HL-60 (cell line): ENCODE data around the gene B3GALNT2.

ENCODE experiments used
- DNase-seq, 2 experiments: peaks; one replicate each; pipeline ENCODE4 v3.0.0-alpha.2; 2010 to 2020; ENCODE audit warnings: low read depth in 1 of 2, low spot score in 1 of 2
- H3K27ac ChIP-seq: fragments of 250-450 bp; sonication (Bioruptor Pico); replicated peaks from 2 replicates; pipeline ENCODE4 v1.5.1; 2020; ENCODE audit warnings: mild to moderate bottlenecking, moderate library complexity
- H3K27me3 ChIP-seq: fragments of 250-450 bp; sonication (Bioruptor Pico); 2 replicates; pipeline ENCODE4 v1.5.1; 2021; ENCODE audit warnings: mild to moderate bottlenecking, moderate library complexity; ENCODE audit not compliant: insufficient read depth, poor library complexity, severe bottlenecking
- H3K4me3 ChIP-seq: replicated peaks from 2 replicates; pipeline ENCODE4 v1.5.1; 2011; ENCODE audit warnings: mild to moderate bottlenecking, control low read depth, low read length; ENCODE audit not compliant: insufficient read depth
- GABPA ChIP-seq: IDR thresholded peaks from 2 replicates; pipeline ENCODE4 v1.6.1; 2012; ENCODE audit warnings: low read depth
- POLR2AphosphoS5 ChIP-seq: IDR thresholded peaks from 2 replicates; pipeline ENCODE4 v1.6.1; 2012; ENCODE audit warnings: low read depth
- SPI1 ChIP-seq: IDR thresholded peaks from 2 replicates; pipeline ENCODE4 v1.6.1; 2012; ENCODE audit warnings: low read depth, mild to moderate bottlenecking, borderline replicate concordance
- TF ChIP-seq, protein P1 (sequence below): IDR thresholded peaks from 2 replicates; pipeline ENCODE4 v1.6.1; 2012; ENCODE audit warnings: low read depth; ENCODE audit not compliant: insufficient replicate concordance
- TF ChIP-seq, protein P2 (sequence below): IDR thresholded peaks from one replicate; pipeline ENCODE4 v1.5.1; 2011; ENCODE audit warnings: low read length, control low read depth, inconsistent platforms; ENCODE audit not compliant: insufficient read depth

Gene B3GALNT2

DNA sequence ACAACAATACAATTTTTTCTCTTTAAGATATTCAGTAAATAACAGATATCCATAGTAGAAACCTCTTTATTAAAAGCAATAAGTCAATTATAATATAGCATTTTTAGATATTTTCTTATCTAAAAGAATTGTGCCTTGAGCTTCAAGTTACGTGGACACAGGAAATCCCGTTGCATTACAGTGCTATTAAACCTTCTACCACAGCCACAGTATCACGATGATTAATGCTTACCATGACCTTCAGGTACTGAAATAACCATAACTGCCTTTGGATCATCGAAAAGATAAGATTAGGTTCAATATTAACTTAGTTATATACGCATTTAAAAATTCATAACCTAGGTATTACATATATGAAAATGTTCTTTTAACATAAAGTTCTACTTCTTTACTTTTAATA is 17.9 kb downstream of the B3GALNT2 start:
- TF ChIP-seq, protein P1, sequence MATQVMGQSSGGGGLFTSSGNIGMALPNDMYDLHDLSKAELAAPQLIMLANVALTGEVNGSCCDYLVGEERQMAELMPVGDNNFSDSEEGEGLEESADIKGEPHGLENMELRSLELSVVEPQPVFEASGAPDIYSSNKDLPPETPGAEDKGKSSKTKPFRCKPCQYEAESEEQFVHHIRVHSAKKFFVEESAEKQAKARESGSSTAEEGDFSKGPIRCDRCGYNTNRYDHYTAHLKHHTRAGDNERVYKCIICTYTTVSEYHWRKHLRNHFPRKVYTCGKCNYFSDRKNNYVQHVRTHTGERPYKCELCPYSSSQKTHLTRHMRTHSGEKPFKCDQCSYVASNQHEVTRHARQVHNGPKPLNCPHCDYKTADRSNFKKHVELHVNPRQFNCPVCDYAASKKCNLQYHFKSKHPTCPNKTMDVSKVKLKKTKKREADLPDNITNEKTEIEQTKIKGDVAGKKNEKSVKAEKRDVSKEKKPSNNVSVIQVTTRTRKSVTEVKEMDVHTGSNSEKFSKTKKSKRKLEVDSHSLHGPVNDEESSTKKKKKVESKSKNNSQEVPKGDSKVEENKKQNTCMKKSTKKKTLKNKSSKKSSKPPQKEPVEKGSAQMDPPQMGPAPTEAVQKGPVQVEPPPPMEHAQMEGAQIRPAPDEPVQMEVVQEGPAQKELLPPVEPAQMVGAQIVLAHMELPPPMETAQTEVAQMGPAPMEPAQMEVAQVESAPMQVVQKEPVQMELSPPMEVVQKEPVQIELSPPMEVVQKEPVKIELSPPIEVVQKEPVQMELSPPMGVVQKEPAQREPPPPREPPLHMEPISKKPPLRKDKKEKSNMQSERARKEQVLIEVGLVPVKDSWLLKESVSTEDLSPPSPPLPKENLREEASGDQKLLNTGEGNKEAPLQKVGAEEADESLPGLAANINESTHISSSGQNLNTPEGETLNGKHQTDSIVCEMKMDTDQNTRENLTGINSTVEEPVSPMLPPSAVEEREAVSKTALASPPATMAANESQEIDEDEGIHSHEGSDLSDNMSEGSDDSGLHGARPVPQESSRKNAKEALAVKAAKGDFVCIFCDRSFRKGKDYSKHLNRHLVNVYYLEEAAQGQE = no peak
- TF ChIP-seq SPI1 (no peak), GABPA (no peak), POLR2AphosphoS5 (no peak)
- TF ChIP-seq, protein P2, sequence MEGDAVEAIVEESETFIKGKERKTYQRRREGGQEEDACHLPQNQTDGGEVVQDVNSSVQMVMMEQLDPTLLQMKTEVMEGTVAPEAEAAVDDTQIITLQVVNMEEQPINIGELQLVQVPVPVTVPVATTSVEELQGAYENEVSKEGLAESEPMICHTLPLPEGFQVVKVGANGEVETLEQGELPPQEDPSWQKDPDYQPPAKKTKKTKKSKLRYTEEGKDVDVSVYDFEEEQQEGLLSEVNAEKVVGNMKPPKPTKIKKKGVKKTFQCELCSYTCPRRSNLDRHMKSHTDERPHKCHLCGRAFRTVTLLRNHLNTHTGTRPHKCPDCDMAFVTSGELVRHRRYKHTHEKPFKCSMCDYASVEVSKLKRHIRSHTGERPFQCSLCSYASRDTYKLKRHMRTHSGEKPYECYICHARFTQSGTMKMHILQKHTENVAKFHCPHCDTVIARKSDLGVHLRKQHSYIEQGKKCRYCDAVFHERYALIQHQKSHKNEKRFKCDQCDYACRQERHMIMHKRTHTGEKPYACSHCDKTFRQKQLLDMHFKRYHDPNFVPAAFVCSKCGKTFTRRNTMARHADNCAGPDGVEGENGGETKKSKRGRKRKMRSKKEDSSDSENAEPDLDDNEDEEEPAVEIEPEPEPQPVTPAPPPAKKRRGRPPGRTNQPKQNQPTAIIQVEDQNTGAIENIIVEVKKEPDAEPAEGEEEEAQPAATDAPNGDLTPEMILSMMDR = no peak
- no peak overlapping the region for H3K4me3 ChIP-seq
- no peak for DNase-seq

DNA sequence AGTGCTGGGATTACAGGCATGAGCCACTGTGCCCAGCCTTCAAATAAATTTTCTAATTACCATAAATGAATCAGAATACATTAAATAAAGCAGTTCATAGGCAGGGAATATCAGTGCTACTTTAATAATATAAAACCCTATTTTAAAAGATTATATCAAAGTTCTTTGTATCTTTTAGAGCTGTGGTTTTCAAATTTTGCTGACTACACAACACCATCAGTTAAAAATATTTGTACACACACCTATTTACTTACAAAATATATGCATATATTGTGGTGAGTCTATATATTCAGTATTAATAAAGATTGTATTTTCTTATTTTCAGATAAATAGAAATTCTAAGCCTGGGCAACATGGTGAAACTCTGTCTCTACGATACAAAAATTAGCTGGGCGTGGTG is 18.7 kb downstream of the B3GALNT2 start:
- Histone ChIP-seq H3K4me3 (no peak overlapping the region), H3K27ac (no peak overlapping the region), H3K27me3 (no peaks in the 10 kb centered on the region)
- no peak for DNase-seq
- TF ChIP-seq SPI1 (no peak), GABPA (no peak), POLR2AphosphoS5 (no peak)
- TF ChIP-seq, protein P1 = no peak
- TF ChIP-seq, protein P2 = no peak

More for the DNA sequence above, 17.9 kb downstream of the B3GALNT2 start:
- Histone ChIP-seq H3K27ac (no peak overlapping the region), H3K27me3 (no peaks in the 10 kb centered on the region)

DNA sequence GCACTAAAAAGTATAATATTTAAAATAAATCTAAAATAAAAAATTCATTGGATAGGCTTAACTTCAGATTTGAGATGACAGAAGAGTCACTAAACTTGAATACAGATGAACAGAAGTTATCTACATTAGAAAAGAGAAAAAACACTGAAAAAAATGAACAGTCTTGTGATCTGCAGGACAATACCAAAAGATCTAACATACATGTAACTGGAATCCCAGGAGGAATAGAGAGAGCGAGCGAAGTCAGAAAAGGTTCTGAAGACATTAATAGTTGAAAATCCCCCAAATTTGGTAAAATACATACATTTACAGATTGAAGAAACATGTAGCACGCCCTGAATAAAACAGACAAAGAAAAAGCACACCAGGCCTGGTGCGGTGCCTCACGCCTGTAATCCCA is 21.2 kb downstream of the B3GALNT2 start:
- TF ChIP-seq, protein P1 = no peak
- TF ChIP-seq GABPA (no peak), SPI1 (no peak), POLR2AphosphoS5 (no peak)
- Histone ChIP-seq H3K27ac (no peak overlapping the region), H3K4me3 (no peak overlapping the region), H3K27me3 (no peaks in the 10 kb centered on the region)
- no peak for DNase-seq

DNA sequence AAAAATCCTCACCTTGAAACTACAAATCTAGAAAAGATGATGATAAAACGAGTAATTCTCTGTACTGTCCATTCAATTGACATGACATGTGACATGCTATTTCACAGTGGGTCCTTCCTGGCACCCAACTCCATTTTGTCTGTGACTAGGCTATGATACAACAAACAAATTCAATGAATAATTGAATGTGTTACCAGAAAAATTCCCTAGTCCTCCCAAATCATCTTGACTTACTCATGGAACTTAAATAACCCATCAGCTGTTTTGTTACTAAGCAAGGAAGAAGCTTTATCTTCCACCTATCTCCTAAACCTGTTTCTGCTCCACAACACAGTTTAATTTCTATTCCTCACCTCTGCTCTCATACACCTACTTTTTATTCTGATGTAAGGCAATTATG is 30.4 kb downstream of the B3GALNT2 start:
- TF ChIP-seq GABPA = no peak
- TF ChIP-seq, protein P2 = no peak
- TF ChIP-seq SPI1 = no peak
- TF ChIP-seq POLR2AphosphoS5 = no peak
- TF ChIP-seq, protein P1 = no peak
- Histone ChIP-seq H3K27me3 (no peaks in the 10 kb centered on the region), H3K4me3 (no peak overlapping the region), H3K27ac (no peak overlapping the region)
- no peak for DNase-seq
